Measurements from ENCODE around the gene VGLL3.
"Not testable (repeated sequence)": the region's sequence is repeated elsewhere in the genome, so short reads cannot be mapped to it uniquely, and the experiment has no call there.

VGLL3 gene

GRCh38 chr3:86989611-86990010 is 1.3 kb downstream of the VGLL3 start:
- DNase-seq (ENCODE audit: low spot score): no peak

GRCh38 chr3:86989006-86989405 is 1.9 kb downstream of the VGLL3 start:
- DNase-seq (ENCODE audit: low spot score): no peak

GRCh38 chr3:86988235-86988634 is 2.7 kb downstream of the VGLL3 start:
- no peak for DNase-seq (ENCODE audit: low spot score)

GRCh38 chr3:86987421-86987715 is 3.6 kb downstream of the VGLL3 start:
- no peak for DNase-seq (ENCODE audit: low spot score)

GRCh38 chr3:86986671-86987420 is 4.1 kb downstream of the VGLL3 start:
- no peak for DNase-seq (ENCODE audit: low spot score)

- no peak for DNase-seq (ENCODE audit: low spot score)
These were observed 5.6 kb downstream of the VGLL3 start for GRCh38 chr3:86985181-86985826.

GRCh38 chr3:86984271-86984670 is 6.7 kb downstream of the VGLL3 start:
- no peak for DNase-seq (ENCODE audit: low spot score)

GRCh38 chr3:86982883-86983282 is 8.1 kb downstream of the VGLL3 start:
- no peak for DNase-seq (ENCODE audit: low spot score)

GRCh38 chr3:86978111-86978551 is 12.8 kb downstream of the VGLL3 start:
- DNase-seq (ENCODE audit: low spot score): no peak

GRCh38 chr3:86976219-86976618 is 14.7 kb downstream of the VGLL3 start:
- DNase-seq (ENCODE audit: low spot score): no peak

GRCh38 chr3:86974177-86974576 is 16.8 kb downstream of the VGLL3 start:
- not testable (repeated sequence) for DNase-seq (ENCODE audit: low spot score)

GRCh38 chr3:86973440-86973839 is 17.5 kb downstream of the VGLL3 start:
- DNase-seq (ENCODE audit: low spot score): no peak

GRCh38 chr3:86969500-86970189 is 21.3 kb downstream of the VGLL3 start:
- no peak for DNase-seq (ENCODE audit: low spot score)

GRCh38 chr3:86968244-86968932 is 22.6 kb downstream of the VGLL3 start:
- no peak for DNase-seq (ENCODE audit: low spot score)

GRCh38 chr3:86967062-86967461 is 23.9 kb downstream of the VGLL3 start:
- no peak for DNase-seq (ENCODE audit: low spot score)

GRCh38 chr3:86965166-86965565 is 25.8 kb downstream of the VGLL3 start:
- DNase-seq (ENCODE audit: low spot score): no peak

- DNase-seq (ENCODE audit: low spot score): no peak
These were observed 27.3 kb downstream of the VGLL3 start for GRCh38 chr3:86963611-86964010.

GRCh38 chr3:86961297-86961696 is 29.7 kb downstream of the VGLL3 start:
- DNase-seq (ENCODE audit: low spot score): no peak

GRCh38 chr3:86960550-86960949 is 30.4 kb downstream of the VGLL3 start:
- DNase-seq (ENCODE audit: low spot score): no peak

GRCh38 chr3:86958534-86958933 is 32.4 kb downstream of the VGLL3 start:
- DNase-seq (ENCODE audit: low spot score): no peak

- no peak for DNase-seq (ENCODE audit: low spot score)
These were observed 36.2 kb downstream of the VGLL3 start for GRCh38 chr3:86954747-86955146.

- DNase-seq (ENCODE audit: low spot score): no peak
These were observed 36.7 kb downstream of the VGLL3 start for GRCh38 chr3:86954226-86954625.

GRCh38 chr3:86951322-86951721 is 39.6 kb downstream of the VGLL3 start:
- DNase-seq (ENCODE audit: low spot score): no peak

Measured in CD4-positive, alpha-beta T cell treated with Interleukin-2 at 100 ng/mL for 4 hours (primary cell).